OCI-LY1 (cell line): ENCODE data around the gene EPC2.

ENCODE experiments used
- H2AFZ ChIP-seq: fragments of 200-600 bp; sonication (generic), shearing (Covaris generic); 2 replicates; pipeline ENCODE4 v1.6.0; 2014; ENCODE audit warnings: antibody characterized with exemption, mild to moderate bottlenecking, low read length
- H3F3A ChIP-seq: fragments of 200-600 bp; sonication (generic), shearing (Covaris generic); 2 replicates; pipeline ENCODE4 v1.6.0; 2014; ENCODE audit warnings: mild to moderate bottlenecking, antibody characterized with exemption, low read length, moderate library complexity; ENCODE audit not compliant: insufficient read depth
- H3K27ac ChIP-seq: fragments of 200-600 bp; sonication (generic); 2 replicates; pipeline ENCODE4 v1.5.1; 2014; ENCODE audit warnings: low read length, mixed run types, mild to moderate bottlenecking, low read depth; ENCODE audit not compliant: poor library complexity, severe bottlenecking
- H3K27me3 ChIP-seq: fragments of 200-600 bp; sonication (generic); 2 replicates; pipeline ENCODE4 v1.6.0; 2014; ENCODE audit warnings: antibody characterized with exemption, mild to moderate bottlenecking, low read length, moderate library complexity; ENCODE audit not compliant: insufficient read depth
- H3K36me3 ChIP-seq: fragments of 200-600 bp; sonication (generic); 2 replicates; pipeline ENCODE4 v1.6.1; 2014; ENCODE audit warnings: mild to moderate bottlenecking, antibody characterized with exemption, low read length, moderate library complexity, mixed read lengths; ENCODE audit not compliant: insufficient read depth
- H3K4me1 ChIP-seq: fragments of 200-600 bp; sonication (generic); 2 replicates; pipeline ENCODE4 v1.5.1; 2014; ENCODE audit warnings: mild to moderate bottlenecking, low read length, moderate library complexity; ENCODE audit not compliant: insufficient read depth, severe bottlenecking
- H3K4me2 ChIP-seq: fragments of 200-600 bp; sonication (generic), shearing (Covaris generic); 2 replicates; pipeline ENCODE4 v1.6.1; 2014; ENCODE audit warnings: low read length
- H3K4me3 ChIP-seq: fragments of 200-600 bp; sonication (generic); 2 replicates; pipeline ENCODE4 v1.5.1; 2014; ENCODE audit warnings: low read length, low read depth, mild to moderate bottlenecking, mixed read lengths; ENCODE audit not compliant: poor library complexity, severe bottlenecking
- H3K79me2 ChIP-seq: fragments of 200-600 bp; shearing (Covaris generic); 2 replicates; pipeline ENCODE4 v1.6.1; 2016; ENCODE audit warnings: mixed run types, low read length, mixed read lengths; ENCODE audit not compliant: insufficient read depth
- H3K9ac ChIP-seq: fragments of 200-600 bp; sonication (generic), shearing (Covaris generic); 2 replicates; pipeline ENCODE4 v1.6.1; 2014; ENCODE audit warnings: mild to moderate bottlenecking, low read length, mixed read lengths
- H3K9me2 ChIP-seq: fragments of 200-600 bp; sonication (generic), shearing (Covaris generic); 2 replicates; pipeline ENCODE4 v1.6.1; 2014; ENCODE audit warnings: low read depth, mild to moderate bottlenecking, low read length, mixed read lengths
- H3K9me3 ChIP-seq: fragments of 200-600 bp; shearing (Covaris generic); 2 replicates; pipeline ENCODE4 v1.6.1; 2014; ENCODE audit warnings: low read length, mixed read lengths
- H4K20me1 ChIP-seq: fragments of 200-600 bp; sonication (generic), shearing (Covaris generic); 2 replicates; pipeline ENCODE4 v1.6.0; 2016; ENCODE audit warnings: mild to moderate bottlenecking, low read length; ENCODE audit not compliant: insufficient read depth
- EZH2 ChIP-seq: fragments of 200-600 bp; sonication (generic), shearing (Covaris generic); IDR thresholded peaks from 2 replicates; pipeline ENCODE4 v1.8.0; 2017; ENCODE audit warnings: borderline replicate concordance, mixed run types, mild to moderate bottlenecking, antibody characterized with exemption, low read length, moderate library complexity, mixed read lengths
- TF ChIP-seq, protein P1 (sequence below): fragments of 200-600 bp; sonication (generic), shearing (Covaris generic); IDR thresholded peaks from 2 replicates; pipeline ENCODE4 v1.5.1; 2017; ENCODE audit warnings: mild to moderate bottlenecking, antibody characterized with exemption, low read length, moderate library complexity, mixed read lengths

The EPC2 gene

DNA sequence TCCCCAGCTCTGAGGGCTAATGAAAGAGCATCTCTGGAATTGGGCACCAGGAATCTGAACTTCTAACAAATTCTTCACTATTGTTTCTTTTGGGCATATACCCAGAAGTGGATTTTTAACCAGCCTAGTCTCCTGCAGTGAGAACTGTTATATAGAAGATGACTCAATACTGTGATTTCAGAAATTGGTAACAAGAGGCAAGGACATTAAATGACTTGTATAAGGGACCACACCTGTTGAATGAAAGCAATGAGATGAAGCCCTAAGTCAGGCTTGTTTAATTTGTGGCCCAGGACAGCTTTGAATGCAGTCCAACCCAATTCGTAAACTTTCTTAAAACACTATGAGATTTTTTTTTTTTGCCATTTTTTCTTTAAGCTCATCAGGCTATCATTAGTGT lies 57.9 kb downstream of the EPC2 start:
- Histone ChIP-seq H4K20me1 (no peaks in the 10 kb centered on the region), H3K4me3 (no peak overlapping the region), H3K4me2 (no peak overlapping the region), H2AFZ (no peak overlapping the region), H3K9ac (no peak overlapping the region), H3K9me3 (peaks cover 15% of the 10 kb centered on the region), H3K27me3 (no peaks in the 10 kb centered on the region), H3K4me1 (no peaks in the 10 kb centered on the region), H3K79me2 (peaks cover 17% of the 10 kb centered on the region), H3K36me3 (peaks cover 30% of the 10 kb centered on the region), H3K27ac (no peak overlapping the region), H3F3A (no peaks in the 10 kb centered on the region), H3K9me2 (no peaks in the 10 kb centered on the region)
- no peak for TF ChIP-seq EZH2
- TF ChIP-seq, protein P1, sequence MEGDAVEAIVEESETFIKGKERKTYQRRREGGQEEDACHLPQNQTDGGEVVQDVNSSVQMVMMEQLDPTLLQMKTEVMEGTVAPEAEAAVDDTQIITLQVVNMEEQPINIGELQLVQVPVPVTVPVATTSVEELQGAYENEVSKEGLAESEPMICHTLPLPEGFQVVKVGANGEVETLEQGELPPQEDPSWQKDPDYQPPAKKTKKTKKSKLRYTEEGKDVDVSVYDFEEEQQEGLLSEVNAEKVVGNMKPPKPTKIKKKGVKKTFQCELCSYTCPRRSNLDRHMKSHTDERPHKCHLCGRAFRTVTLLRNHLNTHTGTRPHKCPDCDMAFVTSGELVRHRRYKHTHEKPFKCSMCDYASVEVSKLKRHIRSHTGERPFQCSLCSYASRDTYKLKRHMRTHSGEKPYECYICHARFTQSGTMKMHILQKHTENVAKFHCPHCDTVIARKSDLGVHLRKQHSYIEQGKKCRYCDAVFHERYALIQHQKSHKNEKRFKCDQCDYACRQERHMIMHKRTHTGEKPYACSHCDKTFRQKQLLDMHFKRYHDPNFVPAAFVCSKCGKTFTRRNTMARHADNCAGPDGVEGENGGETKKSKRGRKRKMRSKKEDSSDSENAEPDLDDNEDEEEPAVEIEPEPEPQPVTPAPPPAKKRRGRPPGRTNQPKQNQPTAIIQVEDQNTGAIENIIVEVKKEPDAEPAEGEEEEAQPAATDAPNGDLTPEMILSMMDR: no peak

DNA sequence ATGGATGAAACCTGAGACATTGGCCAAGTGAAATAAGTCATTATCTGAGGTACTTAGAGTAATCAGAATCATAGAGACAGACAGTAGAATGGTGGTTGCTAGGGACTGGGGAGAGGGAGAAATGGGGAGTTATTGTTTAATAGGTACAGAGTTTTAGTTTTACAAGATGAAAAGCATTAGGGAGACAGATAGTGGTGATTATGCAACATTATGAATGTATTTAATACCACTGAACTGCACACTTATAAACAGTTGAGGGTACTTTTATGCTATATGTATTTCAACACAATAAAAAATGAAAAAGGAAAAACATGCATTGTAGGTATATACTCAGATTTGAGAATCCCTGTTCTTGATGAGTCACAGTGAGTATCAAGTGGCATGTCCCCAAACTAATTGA lies 59.7 kb downstream of the EPC2 start:
- Histone ChIP-seq H3K27me3 (no peaks in the 10 kb centered on the region), H3K9ac (no peak overlapping the region), H3K36me3 (peaks cover 30% of the 10 kb centered on the region), H3K79me2 (peaks cover 17% of the 10 kb centered on the region), H2AFZ (no peak overlapping the region), H3K9me2 (no peaks in the 10 kb centered on the region), H3K27ac (no peak overlapping the region), H3K4me1 (no peaks in the 10 kb centered on the region), H3K4me2 (no peak overlapping the region), H3F3A (no peaks in the 10 kb centered on the region), H3K4me3 (no peak overlapping the region), H4K20me1 (no peaks in the 10 kb centered on the region), H3K9me3 (peaks cover 12% of the 10 kb centered on the region)
- TF ChIP-seq, protein P1: no peak
- TF ChIP-seq EZH2: no peak

DNA sequence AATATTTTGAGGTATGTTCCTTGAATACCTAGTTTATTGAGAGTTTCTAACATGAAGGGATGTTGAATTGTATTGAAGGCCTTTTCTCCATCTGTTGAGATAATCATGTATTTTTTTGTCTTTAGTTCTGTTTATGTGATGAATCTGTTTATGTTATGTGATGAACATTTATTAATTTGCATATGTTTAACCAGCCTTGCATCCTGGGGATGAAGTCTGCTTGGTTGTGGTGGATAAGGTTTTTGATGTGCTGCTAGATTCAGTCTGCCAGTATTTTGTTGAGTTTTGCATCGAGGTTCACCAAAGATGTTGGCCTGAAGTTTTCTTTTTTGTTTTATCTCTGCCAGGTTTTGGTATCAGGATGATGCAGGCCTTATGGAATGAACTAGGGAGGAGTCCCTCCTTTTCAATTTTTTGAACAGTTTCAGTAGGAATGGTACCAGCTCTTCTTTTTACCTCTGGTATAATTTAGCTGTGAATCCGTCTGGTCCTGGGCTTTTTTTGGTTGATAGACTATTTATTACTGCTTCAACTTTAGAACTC lies 71.9 kb downstream of the EPC2 start:
- Histone ChIP-seq H3K4me2 (no peak overlapping the region), H4K20me1 (no peaks in the 10 kb centered on the region), H3K36me3 (peaks cover 4% of the 10 kb centered on the region; the same call in 1 of the 2 replicates), H3K27ac (no peak overlapping the region), H3K9me2 (no peaks in the 10 kb centered on the region), H3K4me3 (no peak overlapping the region), H3K9me3 (0 out of 2 replicates have a peak, but pooled peaks cover 3% of the 10 kb centered on the region), H3K4me1 (no peaks in the 10 kb centered on the region), H3K27me3 (no peaks in the 10 kb centered on the region), H2AFZ (no peak overlapping the region), H3K9ac (no peak overlapping the region), H3F3A (no peaks in the 10 kb centered on the region), H3K79me2 (peaks cover 36% of the 10 kb centered on the region)
- TF ChIP-seq, protein P1: no peak
- no peak for TF ChIP-seq EZH2
